NAMALWA (cell line): Measurements from ENCODE around the gene ZNF641.
A peak's percentile ranks its signal among the peaks of the same experiment; 100 is the strongest.

Experiments
- DNase-seq: peaks from one replicate; pipeline ENCODE4 v3.0.0-alpha.2; 2015; ENCODE audit warnings: low spot score

ZNF641 gene

GRCh38 chr12:48350249-48351021 is at the start of gene ZNF641:
Gene ZNF641, minus strand, starts transcription at chr12:48350919. Its CDS starts 2,829 bp downstream, at chr12:48348090.
- DNase-seq = peak; percentile 78

DNA sequence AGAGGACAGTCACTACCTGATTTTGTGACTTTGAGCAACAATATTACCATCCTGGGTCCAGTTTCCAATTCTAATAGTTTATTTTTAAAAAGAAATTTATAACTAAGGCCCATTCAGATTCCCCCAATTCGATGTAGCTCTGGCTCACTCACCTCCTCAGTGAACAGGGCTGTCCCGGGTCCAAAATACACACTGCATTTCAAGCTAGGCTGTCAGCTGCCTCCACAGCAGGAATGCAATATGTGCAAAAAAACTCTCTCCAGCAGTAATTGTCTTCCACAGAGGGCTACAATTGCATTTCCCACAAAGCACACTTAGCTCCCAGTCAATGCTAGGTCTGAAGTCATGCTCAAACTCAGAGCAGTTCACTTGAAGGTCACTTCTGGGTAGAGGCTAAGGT is 39.3 kb upstream of the ZNF641 start:
- no peak for DNase-seq

DNA sequence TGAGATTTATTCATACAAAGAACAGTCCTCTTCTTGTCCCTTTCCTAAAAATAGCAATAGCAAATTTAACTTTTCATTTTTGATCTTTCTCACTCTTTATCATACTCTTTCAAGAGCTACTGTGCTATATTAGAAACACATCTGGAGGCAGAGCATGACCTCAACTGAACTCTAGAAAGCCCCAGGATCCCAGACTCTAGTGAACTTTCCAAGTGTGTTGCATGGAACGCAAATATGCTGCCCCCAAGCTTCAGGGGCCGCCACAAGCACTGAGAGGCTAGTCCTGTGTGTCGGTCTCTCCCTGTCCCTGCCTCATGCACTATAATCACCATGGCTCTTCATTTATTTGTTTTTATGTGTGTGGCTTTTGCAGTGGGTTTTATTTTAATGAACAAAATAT is 38.7 kb upstream of the ZNF641 start:
- no peak for DNase-seq

- DNase-seq = no peak
Measured at GRCh38 chr12:48388938-48389337, 38.2 kb upstream of the ZNF641 start.

GRCh38 chr12:48388460-48388859 is 37.7 kb upstream of the ZNF641 start:
- no peak for DNase-seq

GRCh38 chr12:48380596-48380995 is 29.9 kb upstream of the ZNF641 start:
- no peak for DNase-seq

DNA sequence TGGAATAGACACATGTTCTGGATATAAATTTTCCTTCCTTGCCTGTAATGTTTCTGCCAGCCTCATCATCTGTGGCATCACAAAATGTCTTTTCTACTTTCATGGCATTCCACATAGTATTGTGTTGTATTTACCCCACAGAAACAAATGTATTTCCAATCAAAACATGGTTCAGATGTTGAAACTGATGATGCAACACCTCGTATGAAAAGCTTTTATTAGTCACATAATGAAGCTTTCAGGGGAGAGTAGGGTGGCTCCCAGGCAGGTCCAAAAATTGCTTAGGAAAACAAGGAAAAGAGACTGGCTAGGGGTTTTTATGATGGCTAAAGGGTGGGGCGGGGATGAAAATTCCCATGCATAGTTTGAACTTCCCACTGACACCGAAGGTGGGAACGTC is 29.1 kb upstream of the ZNF641 start:
- no peak for DNase-seq

GRCh38 chr12:48377646-48378045 is 26.9 kb upstream of the ZNF641 start:
- DNase-seq = no peak

GRCh38 chr12:48374164-48374563 is 23.4 kb upstream of the ZNF641 start:
- no peak for DNase-seq

DNA sequence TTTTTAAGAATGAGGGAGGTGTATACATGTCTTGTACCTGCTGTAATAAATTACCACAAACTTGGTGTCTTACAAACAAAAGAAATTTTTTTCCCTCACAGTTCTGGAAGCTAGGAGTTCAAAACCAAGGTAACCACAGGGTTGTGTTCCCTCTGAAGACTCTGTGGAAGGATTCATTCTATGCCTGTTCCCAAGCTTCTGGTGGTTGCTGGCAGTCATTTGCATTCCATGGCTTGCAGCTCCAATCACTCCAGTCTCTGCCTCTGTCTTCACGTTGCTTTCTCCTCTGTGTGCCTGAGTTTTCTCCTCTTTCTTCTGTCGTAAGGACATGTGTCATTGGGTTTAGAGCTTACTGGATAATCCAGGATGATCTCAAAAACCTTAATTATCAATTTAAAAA is 15.4 kb upstream of the ZNF641 start:
- DNase-seq = no peak

GRCh38 chr12:48361664-48362339 is 11.1 kb upstream of the ZNF641 start:
- DNase-seq = no peak

- DNase-seq = no peak
Measured at GRCh38 chr12:48358937-48359513, 8.3 kb upstream of the ZNF641 start.

GRCh38 chr12:48356041-48356768 is 5.5 kb upstream of the ZNF641 start:
- DNase-seq = no peak

DNA sequence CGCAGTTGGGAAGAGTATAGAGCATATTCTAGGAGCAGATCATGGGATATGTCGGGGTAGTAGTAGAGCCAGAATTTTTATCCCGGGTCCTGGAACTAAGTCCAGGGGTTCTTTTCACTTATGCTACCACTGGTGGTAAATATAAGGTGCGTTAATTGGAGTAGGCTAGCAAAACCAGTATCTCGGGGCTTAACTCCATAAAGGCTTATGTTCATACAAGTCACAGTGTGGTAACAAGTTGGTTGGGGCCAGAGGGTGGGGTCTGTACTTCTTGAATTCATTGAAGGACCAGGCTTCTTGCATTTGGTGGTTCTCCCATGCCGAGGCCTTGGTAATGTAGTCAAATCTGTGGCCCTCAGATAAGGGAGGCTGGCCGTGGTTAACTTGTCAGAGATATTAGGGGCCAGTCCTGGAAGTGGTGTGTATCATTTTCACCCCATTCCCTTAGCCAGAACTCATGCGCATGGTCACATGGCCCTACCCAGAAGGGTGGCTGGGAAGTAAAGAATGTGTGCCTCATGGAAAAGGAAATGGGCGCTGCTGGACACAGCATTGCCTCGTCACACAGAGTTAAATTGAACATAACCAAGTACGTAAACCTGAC is 1.5 kb upstream of the ZNF641 start:
- DNase-seq = no peak

DNA sequence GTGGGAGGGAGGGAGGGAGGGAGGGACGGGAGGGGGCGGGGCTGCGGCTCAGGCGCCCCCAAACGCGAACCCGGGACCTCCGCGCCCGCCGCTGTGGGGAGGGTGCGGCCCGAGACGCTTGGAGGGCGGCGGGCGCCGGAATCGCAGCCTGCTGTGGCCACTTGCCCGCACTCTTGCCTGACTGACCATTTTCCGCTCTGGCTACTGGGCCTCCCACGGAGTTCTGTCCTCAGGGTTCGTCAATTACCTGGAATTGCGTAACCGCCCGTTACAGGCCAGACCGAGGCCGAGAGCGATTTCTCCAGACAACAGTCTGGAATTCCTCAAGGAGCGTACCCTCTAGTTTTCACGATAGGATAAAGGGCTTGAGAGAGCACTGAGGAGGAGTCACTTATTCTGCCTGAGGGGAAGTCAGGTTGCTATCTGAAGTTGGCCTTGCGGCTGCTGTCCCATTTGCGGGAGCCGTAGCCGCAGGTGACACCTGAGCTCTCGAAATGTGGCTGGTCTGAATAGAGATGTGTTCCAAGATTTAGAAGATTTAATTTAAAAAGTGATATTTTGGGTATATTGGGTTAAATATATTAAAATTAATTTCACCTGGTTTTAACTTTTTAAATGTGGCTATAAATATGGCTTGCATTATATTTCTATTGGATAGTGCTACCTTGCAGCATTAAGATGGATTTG is 446 bp upstream of the ZNF641 start:
- DNase-seq = no peak

GRCh38 chr12:48349471-48349870 is 1.2 kb downstream of the ZNF641 start:
- no peak for DNase-seq

DNA sequence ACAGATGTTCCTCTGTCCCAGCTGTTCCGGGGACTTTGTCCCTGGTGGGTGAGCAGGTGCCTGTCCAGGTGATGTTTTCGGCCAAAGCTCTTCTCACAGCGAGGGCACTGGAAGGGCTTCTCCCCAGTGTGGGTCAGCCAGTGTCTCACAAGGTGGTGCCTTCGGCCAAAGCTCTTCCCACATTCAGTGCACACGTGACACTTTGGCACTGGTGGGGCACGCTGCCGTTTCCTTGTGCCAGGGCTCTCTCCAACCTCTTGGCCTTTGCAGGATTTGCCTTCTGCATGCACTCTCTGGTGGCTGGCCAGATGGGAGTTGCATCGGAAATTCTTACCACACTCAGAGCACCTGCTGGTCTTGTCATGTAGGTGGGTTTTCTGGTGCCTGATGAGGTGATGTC is 7.7 kb downstream of the ZNF641 start:
- DNase-seq = no peak

DNA sequence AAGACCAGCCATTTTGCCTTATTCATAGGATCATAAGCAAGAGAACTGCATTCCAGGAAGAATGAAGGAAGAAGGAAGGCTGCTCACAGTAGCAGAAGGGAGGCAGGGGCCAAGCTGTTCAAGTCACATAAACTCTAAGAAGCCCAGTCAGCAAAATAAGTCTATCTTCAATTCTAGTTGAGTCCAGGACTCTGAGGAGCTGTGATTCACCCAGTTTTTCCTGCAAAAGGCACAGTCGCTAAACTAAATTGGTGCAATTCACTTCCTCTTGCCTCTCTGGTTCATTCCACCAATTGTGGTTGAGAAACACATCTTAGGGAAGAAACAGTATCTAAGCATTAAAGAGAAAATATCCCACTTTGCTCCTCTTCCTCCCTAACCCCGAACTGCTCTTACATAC is 9.8 kb downstream of the ZNF641 start:
- no peak for DNase-seq

DNA sequence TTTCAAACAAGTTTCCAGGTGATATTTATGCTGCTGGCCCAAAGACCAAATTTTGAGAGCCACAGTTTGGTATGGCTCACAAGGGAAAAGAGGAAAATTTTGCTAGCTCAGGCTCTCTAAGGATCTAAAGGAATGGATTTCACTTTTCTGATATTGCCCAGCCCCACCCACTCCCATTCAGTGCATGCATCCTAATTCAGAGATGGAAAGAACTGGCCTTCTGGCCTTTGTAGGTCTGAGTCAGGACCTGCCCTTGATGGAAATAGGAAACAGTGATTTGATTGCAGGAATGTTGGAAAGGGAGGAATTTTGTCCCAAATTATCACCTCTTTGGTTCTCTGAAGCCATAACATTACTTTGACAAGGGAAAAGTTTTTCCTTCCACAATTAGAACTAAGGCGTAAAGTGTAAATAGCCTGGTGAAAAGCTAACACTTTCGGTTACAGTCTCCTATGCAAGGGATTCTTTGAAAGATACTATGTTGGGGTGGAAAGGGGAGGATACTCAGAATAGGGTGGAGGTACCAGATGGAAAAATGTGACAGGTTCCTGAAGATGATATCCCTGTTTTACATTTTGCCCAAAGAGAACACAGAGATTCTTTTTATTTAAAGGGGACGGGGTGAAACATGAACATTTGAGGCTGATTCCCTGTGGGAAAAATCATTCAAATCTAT is 11.1 kb downstream of the ZNF641 start:
- DNase-seq = no peak

DNA sequence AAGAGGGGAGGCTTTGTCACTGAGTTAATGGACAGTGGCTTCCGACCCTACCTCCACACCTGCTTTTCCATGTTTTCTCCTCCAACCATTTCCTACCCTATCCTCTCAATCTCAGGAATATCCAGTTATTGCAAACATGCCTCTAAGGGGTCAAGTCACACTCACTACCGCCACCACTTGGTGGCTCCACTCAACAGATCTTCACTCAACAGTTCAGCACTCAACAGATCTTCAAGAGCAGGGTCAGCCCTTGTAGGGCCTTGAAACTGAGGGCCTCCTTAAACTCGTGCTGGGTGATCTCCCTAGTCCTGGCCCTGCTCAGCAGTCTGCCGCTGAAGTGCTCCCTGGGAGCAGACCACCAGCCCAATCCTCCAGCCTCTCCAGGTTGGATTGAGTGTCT is 14.2 kb downstream of the ZNF641 start:
- DNase-seq = peak; percentile 14

DNA sequence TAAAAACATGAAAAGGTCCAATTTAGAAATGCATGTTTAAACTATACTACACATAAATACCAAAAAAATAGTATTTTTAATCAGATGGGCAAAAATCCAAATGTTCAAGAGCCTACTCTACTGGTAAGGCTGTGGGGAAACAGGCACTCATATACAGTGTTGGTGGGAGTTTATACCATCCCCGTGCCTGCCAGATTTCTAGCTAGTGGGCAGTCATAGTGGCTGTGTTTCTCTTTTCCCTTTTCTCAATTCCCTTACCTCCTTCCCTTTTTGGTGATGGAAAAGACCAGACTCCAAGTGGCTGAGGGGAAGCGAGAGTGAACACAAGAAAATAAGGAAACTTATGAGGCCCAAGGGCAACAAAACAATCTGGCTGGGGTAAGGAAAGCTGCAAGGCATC is 14.7 kb downstream of the ZNF641 start:
- no peak for DNase-seq
